IgD-negative memory B cell (primary cell): ENCODE data around the gene TNFRSF18. TPM values are rescaled to one million over a fixed set of nuclear protein-coding genes. Genes with fewer than 3 reads are reported as not detected.

ENCODE experiments used
- H3K27ac Mint-ChIP-seq, 3 donors: one replicate each; pipeline ENCODE4 v1.8.0; 2020 to 2022; ENCODE audit warnings: mild to moderate bottlenecking in 3 of 3, mixed read lengths in 3 of 3, moderate library complexity in 1 of 3
- H3K27me3 Mint-ChIP-seq: one replicate; pipeline ENCODE4 v1.8.0; 2021; ENCODE audit warnings: mixed read lengths
- H3K36me3 Mint-ChIP-seq: one replicate; pipeline ENCODE4 v1.8.0; 2020; ENCODE audit warnings: mild to moderate bottlenecking, mixed read lengths
- H3K4me1 Mint-ChIP-seq, 3 donors: one replicate each; pipeline ENCODE4 v1.8.0; 2020 to 2022; ENCODE audit warnings: mixed read lengths in 3 of 3, mild to moderate bottlenecking in 1 of 3
- H3K4me3 Mint-ChIP-seq, 4 donors: one replicate each; pipeline ENCODE4 v1.8.0; 2020 to 2022; ENCODE audit warnings: mild to moderate bottlenecking in 4 of 4, mixed read lengths in 4 of 4, moderate library complexity in 3 of 4
- H3K9me3 Mint-ChIP-seq, 3 donors: one replicate each; pipeline ENCODE4 v1.8.0; 2020 to 2021; ENCODE audit warnings: mixed read lengths in 3 of 3, mild to moderate bottlenecking in 1 of 3
- polyA plus RNA-seq: library from polyadenylated mRNA; unstranded; fragments of 300-500 nt; fragmentation: Illumina TruSeq; gene quantifications from one replicate; pipeline ENCODE4 v1.2.3, GENCODE V29; 2021

TNFRSF18 gene
- polyA plus RNA-seq, 1 donor from 2014 or later = 3.5 TPM

DNA sequence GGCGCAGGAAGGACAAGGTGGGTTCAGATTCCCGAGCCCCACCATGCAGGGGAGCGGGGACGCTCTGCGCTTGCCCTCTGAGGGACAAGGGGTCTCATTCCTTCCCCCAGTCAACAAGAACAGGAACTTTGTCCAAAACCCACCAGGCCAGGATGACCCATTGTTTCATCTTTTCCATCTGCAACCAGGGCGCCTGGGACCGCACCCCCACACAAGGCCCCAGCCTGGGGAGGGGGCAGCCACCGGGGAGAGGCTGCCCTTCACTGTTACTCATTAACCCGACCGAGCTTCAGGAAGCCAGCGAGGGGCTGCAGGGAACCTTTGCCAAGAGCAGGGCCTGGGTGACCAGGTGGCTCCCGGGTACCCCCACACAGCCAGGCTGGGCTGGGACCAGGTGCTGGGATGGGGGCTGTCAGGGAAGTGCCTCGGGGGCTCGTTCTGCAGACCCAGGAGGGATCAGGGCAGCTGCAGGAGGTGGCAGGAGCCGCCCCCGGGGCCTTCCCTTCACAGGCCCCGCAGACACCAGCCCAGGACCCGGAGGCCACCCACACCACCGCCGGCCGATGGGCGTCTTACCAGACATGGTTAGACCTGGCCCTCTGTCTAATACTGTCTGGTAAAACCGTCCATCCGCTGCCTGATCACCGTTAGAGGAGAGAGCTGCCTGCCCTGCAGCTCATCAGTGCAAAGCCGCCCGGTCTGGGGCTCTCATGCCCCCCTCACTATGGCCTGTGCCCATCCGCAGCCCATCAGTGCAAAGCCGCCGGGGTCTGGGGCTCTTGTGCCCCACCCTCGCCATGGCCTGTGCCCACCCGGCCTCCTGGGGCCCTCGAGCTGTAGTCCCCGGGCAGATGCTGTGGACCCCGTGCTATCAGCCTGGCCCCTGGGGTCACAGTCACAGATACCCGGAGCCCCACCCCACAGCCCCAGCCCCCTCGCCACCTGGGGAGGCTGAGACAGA is 37.7 kb downstream of the TNFRSF18 start:
- Mint-ChIP-seq H3K27me3 (peaks cover 8% of the 10 kb centered on the region), H3K4me1 (peaks cover 10 to 20% (median 14%) of the 10 kb centered on the region in 3 donors), H3K27ac (no peak overlapping the region), H3K4me3 (peak overlapping the region in 2 of 4 donors; percentile 1 to 72), H3K9me3 (no peaks in the 10 kb centered on the region), H3K36me3 (no peaks in the 10 kb centered on the region)

GRCh38 chr1:1167841-1168450 is 38.4 kb downstream of the TNFRSF18 start:
- Mint-ChIP-seq H3K27ac (no peak overlapping the region), H3K36me3 (no peaks in the 10 kb centered on the region), H3K4me3 (peak overlapping the region in 1 of 4 donors; percentile 1), H3K9me3 (no peaks in the 10 kb centered on the region), H3K4me1 (peaks cover 10 to 20% (median 14%) of the 10 kb centered on the region in 3 donors), H3K27me3 (peaks cover 10% of the 10 kb centered on the region)

DNA sequence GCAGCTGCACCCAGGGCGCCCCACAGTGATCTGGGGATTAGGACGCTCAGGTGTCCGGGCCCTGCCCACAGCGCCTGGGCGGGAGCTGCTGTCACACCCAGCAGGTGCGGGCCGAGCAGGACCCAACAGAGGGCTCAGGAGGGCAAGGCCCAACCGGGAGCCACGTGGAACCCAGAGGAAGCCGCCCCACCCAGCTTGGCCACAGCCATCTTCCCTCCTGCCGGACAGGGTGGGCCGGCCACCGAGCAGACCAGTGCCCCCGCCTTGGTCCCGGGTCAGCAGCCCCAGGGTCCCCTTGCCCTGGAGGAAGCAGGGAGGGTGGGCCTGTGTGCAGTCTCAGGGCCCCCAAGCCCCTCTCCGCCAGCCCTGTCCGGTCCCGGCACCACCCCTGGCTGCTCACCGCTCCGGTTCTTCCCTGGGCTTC is 39.0 kb downstream of the TNFRSF18 start:
- Mint-ChIP-seq H3K27me3 (peaks cover 9% of the 10 kb centered on the region), H3K4me1 (peaks cover 10 to 20% (median 13%) of the 10 kb centered on the region in 3 donors), H3K27ac (no peak overlapping the region)

DNA sequence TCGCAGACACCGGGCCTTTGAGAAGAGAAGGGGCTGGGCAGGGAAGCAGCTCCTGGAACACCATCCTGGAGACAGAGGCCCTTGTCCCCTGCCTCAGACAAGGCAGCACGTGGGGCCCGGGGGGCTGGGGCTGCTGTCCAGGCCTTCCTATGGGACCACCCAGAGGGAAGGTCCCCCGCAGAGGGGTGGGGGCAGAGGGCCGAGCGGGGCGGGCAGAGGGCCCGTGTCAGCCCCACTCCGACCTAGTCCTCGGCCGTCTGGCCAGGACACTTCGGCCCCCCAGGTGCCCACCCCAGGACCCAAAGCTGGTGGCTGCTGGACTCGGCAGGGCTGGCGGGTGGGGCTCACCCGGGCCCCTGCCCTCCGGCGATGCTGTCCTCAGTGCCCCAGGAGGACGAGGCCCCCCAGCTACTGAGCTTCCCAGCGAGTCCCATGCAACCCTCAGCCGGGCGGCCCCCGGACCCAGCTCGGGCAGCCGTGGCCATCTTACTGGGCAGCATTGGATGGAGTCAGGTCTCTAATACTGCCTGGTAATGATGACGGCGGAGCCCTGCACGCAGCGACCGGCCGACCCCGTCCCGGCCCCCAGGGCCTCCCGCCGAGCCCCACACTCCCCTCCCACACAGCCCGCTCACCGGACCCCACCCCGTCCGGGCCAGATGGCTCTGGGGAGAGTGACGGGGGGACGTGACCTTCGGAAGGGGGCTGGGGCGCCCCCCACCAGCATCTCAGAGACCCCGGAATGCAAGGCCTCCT is 39.6 kb downstream of the TNFRSF18 start:
- Mint-ChIP-seq H3K27me3 (peaks cover 5% of the 10 kb centered on the region), H3K4me3 (peak overlapping the region in 1 of 4 donors; percentile 5), H3K4me1 (peaks cover 6 to 16% (median 10%) of the 10 kb centered on the region in 3 donors), H3K36me3 (no peaks in the 10 kb centered on the region), H3K9me3 (no peaks in the 10 kb centered on the region), H3K27ac (no peak overlapping the region)

More for the DNA sequence above, 39.0 kb downstream of the TNFRSF18 start:
- no peaks in the 10 kb centered on the region for H3K36me3 Mint-ChIP-seq
- peak overlapping the region in 1 of 4 donors; percentile 5 for H3K4me3 Mint-ChIP-seq
- no peaks in the 10 kb centered on the region for H3K9me3 Mint-ChIP-seq

- Mint-ChIP-seq H3K27me3 (peaks cover 5% of the 10 kb centered on the region), H3K4me3 (no peak overlapping the region), H3K9me3 (no peaks in the 10 kb centered on the region), H3K27ac (no peak overlapping the region), H3K36me3 (no peaks in the 10 kb centered on the region), H3K4me1 (peaks cover 6 to 14% (median 10%) of the 10 kb centered on the region in 3 donors)
Observed at GRCh38 chr1:1165900-1166421, 40.4 kb downstream of the TNFRSF18 start.

DNA sequence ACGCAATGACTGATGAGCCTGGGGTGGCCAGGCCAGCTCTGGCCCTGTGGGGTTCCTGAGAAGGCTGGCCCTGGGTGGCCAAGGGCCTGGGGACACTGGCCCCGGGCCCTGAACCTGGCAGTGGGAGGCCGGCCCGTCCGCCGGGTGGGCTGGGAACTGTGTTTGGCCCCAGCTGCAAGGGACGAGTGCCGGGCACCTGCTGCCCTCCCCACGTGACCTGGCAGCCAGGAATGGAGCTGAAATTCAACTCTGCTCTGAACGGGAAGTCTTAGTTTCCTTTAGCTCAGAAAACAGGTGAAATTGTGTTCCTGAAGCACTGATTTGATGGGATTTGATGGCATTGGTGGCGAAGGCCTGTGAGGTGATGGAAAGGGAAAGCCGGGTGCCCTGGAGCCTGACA is 40.9 kb downstream of the TNFRSF18 start:
- H3K27ac Mint-ChIP-seq = no peak overlapping the region
- H3K27me3 Mint-ChIP-seq = peaks cover 5% of the 10 kb centered on the region
- no peaks in the 10 kb centered on the region for H3K36me3 Mint-ChIP-seq
- H3K9me3 Mint-ChIP-seq = no peaks in the 10 kb centered on the region
- H3K4me1 Mint-ChIP-seq = peaks cover 6 to 14% (median 10%) of the 10 kb centered on the region in 3 donors
- H3K4me3 Mint-ChIP-seq = peak overlapping the region in 1 of 4 donors; percentile 49

DNA sequence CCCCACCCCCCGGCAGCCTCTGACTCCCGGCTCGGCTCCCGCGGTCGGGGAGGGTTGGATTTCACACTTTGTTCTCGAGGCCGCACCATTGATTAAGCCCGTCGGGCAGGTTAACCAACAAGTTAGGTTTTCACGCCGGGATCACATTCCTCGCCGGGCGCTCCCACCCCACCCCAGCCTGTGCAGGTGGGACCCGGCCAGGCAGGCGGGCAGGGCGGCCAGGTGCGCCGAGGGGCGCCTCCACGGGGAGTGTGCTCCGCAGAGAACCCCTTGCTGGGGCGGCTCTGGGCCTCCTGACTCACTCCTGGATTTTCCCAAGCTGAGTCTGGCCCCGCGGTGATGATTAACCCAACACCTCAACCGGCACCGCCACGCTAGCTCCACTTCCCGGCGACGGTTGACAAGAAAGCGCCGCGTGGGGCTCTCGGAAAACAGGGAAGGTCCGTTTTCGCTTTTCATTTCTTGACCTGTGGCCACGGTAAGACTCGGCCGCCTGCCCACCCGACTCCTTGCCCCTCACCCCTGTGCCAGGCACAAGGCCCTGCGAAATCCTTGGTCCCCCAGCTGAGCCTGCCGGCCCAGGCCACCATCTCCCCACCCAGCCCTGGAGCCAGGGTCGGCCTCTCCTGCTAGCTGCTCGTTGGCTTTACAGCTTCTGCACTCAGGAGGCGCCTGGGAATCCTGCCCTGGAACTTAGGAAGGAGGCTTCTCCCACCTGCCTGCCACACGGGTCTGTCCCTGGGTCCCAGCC is 41.5 kb downstream of the TNFRSF18 start:
- peaks cover 2% of the 10 kb centered on the region for H3K27me3 Mint-ChIP-seq
- peak overlapping the region in 1 of 4 donors; percentile 49 for H3K4me3 Mint-ChIP-seq
- H3K4me1 Mint-ChIP-seq = peaks cover 3 to 10% (median 6%) of the 10 kb centered on the region in 3 donors
- no peaks in the 10 kb centered on the region for H3K36me3 Mint-ChIP-seq
- H3K27ac Mint-ChIP-seq = no peak overlapping the region
- no peaks in the 10 kb centered on the region for H3K9me3 Mint-ChIP-seq

DNA sequence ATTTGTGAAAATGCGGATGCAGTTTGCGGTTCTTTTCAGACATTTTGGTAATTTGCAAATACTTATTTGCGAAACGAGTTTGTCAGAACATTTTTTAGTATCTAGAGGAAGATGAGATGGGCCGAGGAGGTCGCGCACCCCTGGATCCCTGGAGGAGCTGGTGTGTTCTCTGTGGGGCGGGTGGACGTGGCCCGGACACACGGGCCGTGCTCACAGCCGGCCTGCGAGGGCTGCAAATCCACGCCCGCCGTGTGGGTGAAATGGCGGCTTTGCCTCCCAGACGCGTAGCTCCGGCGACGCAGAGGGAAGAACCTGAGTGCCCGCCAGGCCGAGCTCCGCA is 42.1 kb downstream of the TNFRSF18 start:
- Mint-ChIP-seq H3K4me3 (peak overlapping the region in 1 of 4 donors; percentile 61), H3K27me3 (peaks cover 2% of the 10 kb centered on the region), H3K27ac (no peak overlapping the region), H3K4me1 (peaks cover 2 to 7% (median 5%) of the 10 kb centered on the region in 3 donors), H3K9me3 (no peaks in the 10 kb centered on the region), H3K36me3 (no peaks in the 10 kb centered on the region)

GRCh38 chr1:1163538-1164070 is 42.8 kb downstream of the TNFRSF18 start:
- Mint-ChIP-seq H3K4me1 (peaks cover 0 to 7% (median 5%) of the 10 kb centered on the region in 3 donors), H3K36me3 (no peaks in the 10 kb centered on the region), H3K27me3 (peaks cover 2% of the 10 kb centered on the region), H3K27ac (peak overlapping the region in 1 of 3 donors; percentile 64), H3K9me3 (no peaks in the 10 kb centered on the region), H3K4me3 (peak overlapping the region in 1 of 4 donors; percentile 61)

GRCh38 chr1:1162597-1163537 is 43.5 kb downstream of the TNFRSF18 start:
- Mint-ChIP-seq H3K9me3 (no peaks in the 10 kb centered on the region), H3K27me3 (peaks cover 2% of the 10 kb centered on the region), H3K27ac (peak overlapping the region in 1 of 3 donors; percentile 64), H3K36me3 (no peaks in the 10 kb centered on the region), H3K4me1 (peaks cover 0 to 7% (median 5%) of the 10 kb centered on the region in 3 donors), H3K4me3 (no peak overlapping the region)

- Mint-ChIP-seq H3K4me3 (no peak overlapping the region), H3K4me1 (peaks cover 0 to 7% (median 5%) of the 10 kb centered on the region in 3 donors), H3K27me3 (peaks cover 2% of the 10 kb centered on the region), H3K27ac (no peak overlapping the region), H3K9me3 (no peaks in the 10 kb centered on the region), H3K36me3 (no peaks in the 10 kb centered on the region)
Observed at GRCh38 chr1:1161683-1162079, 44.7 kb downstream of the TNFRSF18 start.

GRCh38 chr1:1161078-1161682 is 45.2 kb downstream of the TNFRSF18 start:
- Mint-ChIP-seq H3K27ac (no peak overlapping the region), H3K36me3 (no peaks in the 10 kb centered on the region), H3K27me3 (peaks cover 2% of the 10 kb centered on the region), H3K4me1 (peaks cover 0 to 7% (median 5%) of the 10 kb centered on the region in 3 donors), H3K9me3 (no peaks in the 10 kb centered on the region), H3K4me3 (peak overlapping the region in 1 of 4 donors; percentile 54)
